ENCODE measurements around the gene GJC2.

- TF ChIP-seq CTCF (IDR thresholded peaks at IDR 0.05; ENCODE audit: low read depth, low read length) = no peak
- TF ChIP-seq POLR2A (IDR thresholded peaks at IDR 0.05; ENCODE audit: extremely low read depth, insufficient read length) = no peak
- TF ChIP-seq MYC (IDR thresholded peaks at IDR 0.05; ENCODE audit: low read depth, low read length) = no peak
These were observed 7.4 kb downstream of the GJC2 start for GRCh38 chr1:228156941-228157728.

All from NB4 (cell line).